Endothelial cell of umbilical vein (primary cell): ENCODE data around the gene SAMMSON.

Experiments
- CTCF ChIP-seq, 2 donors: IDR thresholded peaks; 1 replicate in 1 of 2; 2 replicates in 1 of 2; pipeline ENCODE4 v1.5.1; 2011; ENCODE audit warnings: low read length in 2 of 2, mild to moderate bottlenecking in 2 of 2, moderate library complexity in 2 of 2, control low read depth in 1 of 2, inconsistent platforms in 1 of 2, low read depth in 1 of 2; ENCODE audit not compliant: insufficient read depth in 1 of 2; ENCODE audit errors: extremely low read depth in 1 of 2
- EZH2 ChIP-seq: IDR thresholded peaks from 2 replicates; pipeline ENCODE4 v1.6.1; 2012; ENCODE audit warnings: borderline replicate concordance, low read depth, mild to moderate bottlenecking, moderate library complexity, low read length, inconsistent platforms; ENCODE audit not compliant: severe bottlenecking
- GATA2 ChIP-seq: IDR thresholded peaks from 2 replicates; pipeline ENCODE4 v1.7.0; 2011; ENCODE audit warnings: low read depth, mild to moderate bottlenecking, moderate library complexity, mixed read lengths, low read length; ENCODE audit not compliant: insufficient read length, insufficient read depth
- JUN ChIP-seq: IDR thresholded peaks from 2 replicates; pipeline ENCODE4 v1.6.1; 2011; ENCODE audit warnings: borderline replicate concordance, low read depth; ENCODE audit not compliant: insufficient read length, insufficient read depth
- MAX ChIP-seq: IDR thresholded peaks from 2 replicates; pipeline ENCODE4 v1.6.1; 2011; ENCODE audit not compliant: insufficient read depth, insufficient read length
- POLR2A ChIP-seq: IDR thresholded peaks from 2 replicates; pipeline ENCODE4 v1.6.1; 2012; ENCODE audit warnings: low read depth, mild to moderate bottlenecking, control low read depth, low read length
- POLR2AphosphoS5 ChIP-seq: IDR thresholded peaks from 2 replicates; pipeline ENCODE4 v1.6.1; 2012; ENCODE audit warnings: low read depth, mild to moderate bottlenecking, control low read depth, low read length, moderate library complexity; ENCODE audit not compliant: insufficient read depth

- no peak for TF ChIP-seq CTCF (IDR thresholded peaks at IDR 0.05; ENCODE audit: extremely low read depth in 1 of 2, insufficient read depth in 1 of 2, low read depth in 1 of 2, low read length in 2 of 2)
- TF ChIP-seq MAX = no peak
- no peak for TF ChIP-seq POLR2AphosphoS5
- TF ChIP-seq EZH2 = no peak
- no peak for TF ChIP-seq GATA2
- TF ChIP-seq POLR2A = no peak
- no peak for TF ChIP-seq JUN
Observed at GRCh38 chr3:70111411-70111810, 111.9 kb downstream of the SAMMSON start.
